Neural cell (in vitro differentiated cells): ENCODE results near the gene KRTAP4-3.

Experiments used
- CTCF ChIP-seq: fragments of 450-650 bp; IDR thresholded peaks from 2 replicates; pipeline ENCODE4 v1.5.1; 2014; ENCODE audit warnings: antibody characterized with exemption, mild to moderate bottlenecking, moderate library complexity; ENCODE audit not compliant: poor library complexity, severe bottlenecking
- EP300 ChIP-seq: fragments of 450-650 bp; conservative IDR thresholded peaks from 2 replicates; pipeline ENCODE4 v1.6.1; 2014; ENCODE audit warnings: antibody characterized with exemption, mild to moderate bottlenecking, moderate library complexity; ENCODE audit not compliant: poor library complexity, severe bottlenecking

DNA sequence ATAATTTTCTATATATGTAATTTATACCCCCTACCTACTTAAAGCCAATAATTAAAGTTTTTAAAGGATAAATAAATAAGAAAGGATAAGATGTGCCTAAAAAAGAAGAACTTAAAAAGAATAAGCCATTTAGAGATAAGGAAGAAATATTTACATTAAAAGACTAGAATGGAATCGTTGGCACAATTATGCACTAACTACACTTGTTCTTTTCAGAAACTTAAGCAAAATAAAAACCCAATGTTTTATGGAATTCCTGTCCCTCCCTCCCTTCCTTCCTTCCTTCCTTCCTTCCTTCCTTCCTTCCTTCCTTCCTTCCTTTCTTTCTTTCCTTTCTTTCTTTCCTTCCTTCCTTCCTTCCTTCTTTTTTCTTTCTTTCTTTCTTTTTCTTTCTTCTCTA, 23.2 kb downstream of the KRTAP4-3 start:
- TF ChIP-seq CTCF (no peak), EP300 (no peak)
